ENCODE data around the gene KCNJ1. TPM values are rescaled to one million over a fixed set of nuclear protein-coding genes. Genes with fewer than 3 reads are reported as not detected.

Gene KCNJ1
- total and polyA plus RNA-seq, 10 of the 15 experiments (the other 5 are each of a cell fraction or from before 2014, with no cell fraction given), result not detected

GRCh38 chr11:128830290-128831173 lies 36.6 kb downstream of the KCNJ1 start (continued):
- TF ChIP-seq PRDM15 (CRISPR knock-in tag; IDR thresholded peaks at IDR 0.05), result no peak
- TF ChIP-seq STAT3 (IDR thresholded peaks at IDR 0.05; ENCODE audit: low read depth, low read length), result no peak
- no peak for TF ChIP-seq ZBTB40 (IDR thresholded peaks at IDR 0.05; ENCODE audit: borderline replicate concordance)
- no peak for TF ChIP-seq USF1 (IDR thresholded peaks at IDR 0.05; ENCODE audit: borderline replicate concordance, extremely low read length, insufficient read depth, low read depth, low read length)
- no peak for TF ChIP-seq YBX1 (IDR thresholded peaks at IDR 0.05)
- no peak for TF ChIP-seq ZSCAN29 (IDR thresholded peaks at IDR 0.05)
- TF ChIP-seq MEF2B (IDR thresholded peaks at IDR 0.05; ENCODE audit: partially characterized antibody, poor library complexity, severe bottlenecking), result peak; percentile 80
- no peak for TF ChIP-seq SREBF1 (IDR thresholded peaks at IDR 0.05; ENCODE audit: low read length)
- no peak for TF ChIP-seq ZBTB4 (CRISPR knock-in tag; IDR thresholded peaks at IDR 0.05)
- TF ChIP-seq PAX5 (IDR thresholded peaks at IDR 0.05; ENCODE audit: borderline replicate concordance, low read depth, low read length), result no peak
- no peak for TF ChIP-seq TBL1XR1 (IDR thresholded peaks at IDR 0.05; ENCODE audit: low read depth, low read length)
- peak; percentile 52 for TF ChIP-seq SMARCA5 (IDR thresholded peaks at IDR 0.05)
- TF ChIP-seq KLF5 (IDR thresholded peaks at IDR 0.05; ENCODE audit: partially characterized antibody), result no peak
- no peak for TF ChIP-seq ELK1 (IDR thresholded peaks at IDR 0.05; ENCODE audit: low read depth, low read length)
- TF ChIP-seq WRNIP1 (IDR thresholded peaks at IDR 0.05; ENCODE audit: borderline replicate concordance, low read depth, low read length), result no peak
- TF ChIP-seq SMC3 (IDR thresholded peaks at IDR 0.05; ENCODE audit: borderline replicate concordance, low read length), result no peak

All from GM12878 (cell line).